A204.1 (cell line): ENCODE data around the gene PBRM1.

Experiments
- FAIRE-seq: peaks from 2 replicates; lab custom pipeline; 2012; peaks lifted over from hg19 to GRCh38; lab: Jason Lieb, UNC

The PBRM1 gene

DNA sequence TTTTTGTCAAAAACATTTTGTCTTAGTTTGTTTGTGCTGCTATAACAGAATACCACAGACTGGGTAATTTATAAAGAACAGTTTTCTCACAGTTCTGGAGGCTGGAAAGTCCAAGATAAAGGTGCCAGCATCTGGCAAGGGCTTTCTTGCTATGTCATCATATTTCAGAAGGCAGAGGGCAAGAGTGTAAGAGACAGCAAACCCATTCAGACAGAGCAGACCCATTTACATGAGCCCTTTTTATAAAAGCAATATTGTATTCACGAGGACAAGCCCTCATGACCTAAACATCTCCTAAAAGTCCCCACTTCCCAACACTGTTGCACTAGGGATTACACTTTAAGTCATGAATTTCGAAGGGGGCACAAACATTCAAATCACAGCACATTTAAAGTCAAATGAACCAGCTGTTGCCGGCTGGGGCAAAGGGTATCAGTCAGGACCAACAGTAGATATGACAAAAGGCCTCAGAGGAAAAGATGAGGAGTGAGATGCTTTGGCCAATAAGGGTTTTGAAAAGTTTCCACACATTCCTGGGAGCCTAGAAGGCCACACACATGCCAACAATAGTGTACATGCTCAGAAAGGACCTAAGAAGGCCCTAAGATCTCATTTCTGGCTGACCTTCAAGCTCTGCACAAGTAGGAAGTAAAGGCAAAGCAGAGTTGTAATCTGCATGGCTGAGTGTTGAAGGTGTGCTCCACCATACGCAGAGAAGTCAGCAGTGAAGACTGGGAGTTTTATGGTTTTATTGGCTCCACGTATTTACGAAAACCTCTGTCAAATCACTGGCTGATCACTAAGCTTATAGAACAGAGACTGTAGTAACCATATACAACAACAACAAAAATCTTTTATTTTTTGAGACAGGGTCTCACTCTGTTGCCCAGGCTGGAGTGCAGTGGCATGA lies 111.4 kb downstream of the PBRM1 start:
- FAIRE-seq, result no peak

- FAIRE-seq, result no peak
Observed at GRCh38 chr3:52572221-52572620, 113.5 kb downstream of the PBRM1 start.

- no peak for FAIRE-seq
Observed at GRCh38 chr3:52570076-52570475, 115.6 kb downstream of the PBRM1 start.

GRCh38 chr3:52568069-52568468 lies 117.6 kb downstream of the PBRM1 start:
- FAIRE-seq, result no peak

- no peak for FAIRE-seq
Observed at GRCh38 chr3:52563984-52564383, 121.7 kb downstream of the PBRM1 start.

GRCh38 chr3:52561028-52561747 lies 124.5 kb downstream of the PBRM1 start:
- FAIRE-seq, result no peak

GRCh38 chr3:52558436-52558835 lies 127.3 kb downstream of the PBRM1 start:
- FAIRE-seq, result no peak

DNA sequence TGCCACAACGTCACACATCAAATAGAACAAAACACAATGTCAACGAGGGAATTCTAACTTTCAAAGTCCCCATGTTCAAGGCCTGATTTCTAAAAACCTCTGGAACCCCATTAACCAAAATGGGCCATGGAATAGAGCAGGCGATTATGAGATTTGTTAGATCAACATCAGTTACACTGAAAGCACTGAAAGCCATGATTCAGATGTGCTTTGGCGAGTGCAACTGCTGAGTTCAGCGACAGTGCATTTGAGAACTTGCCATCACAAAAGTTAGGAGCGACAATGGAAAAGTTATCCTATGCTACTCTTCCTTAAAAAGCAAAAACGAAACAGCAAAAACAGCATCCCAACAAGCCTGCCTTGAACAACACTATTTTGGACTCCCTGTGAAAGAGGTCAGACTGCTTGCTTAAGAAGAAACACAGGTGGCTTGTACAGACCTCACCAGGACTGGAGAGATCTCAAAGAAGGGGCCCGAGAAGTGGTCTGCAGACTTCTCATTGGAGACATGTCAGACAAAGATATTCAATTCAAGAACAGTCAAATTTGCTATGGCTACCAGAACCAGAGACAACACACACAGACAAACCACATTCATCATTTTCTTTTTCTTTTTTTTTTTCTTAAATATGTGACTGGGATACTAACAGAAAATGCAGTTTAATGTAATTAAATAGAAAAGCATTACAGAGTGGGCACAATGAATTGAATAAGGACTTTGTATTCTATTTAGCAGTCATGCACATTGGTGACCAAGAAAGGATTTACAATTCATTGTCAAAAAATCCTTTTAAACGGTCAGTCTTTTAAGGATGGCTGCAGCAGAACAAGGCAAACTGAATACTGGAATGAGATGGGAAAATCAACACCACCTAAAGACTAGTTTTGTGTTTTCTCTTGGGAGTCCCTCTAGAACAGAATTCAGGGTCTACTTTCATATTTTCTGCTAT lies 128.4 kb downstream of the PBRM1 start:
- FAIRE-seq, result no peak

- FAIRE-seq, result no peak
Observed at GRCh38 chr3:52555056-52555455, 130.7 kb downstream of the PBRM1 start.

- FAIRE-seq, result no peak
Observed at GRCh38 chr3:52554026-52554755, 131.5 kb downstream of the PBRM1 start.

DNA sequence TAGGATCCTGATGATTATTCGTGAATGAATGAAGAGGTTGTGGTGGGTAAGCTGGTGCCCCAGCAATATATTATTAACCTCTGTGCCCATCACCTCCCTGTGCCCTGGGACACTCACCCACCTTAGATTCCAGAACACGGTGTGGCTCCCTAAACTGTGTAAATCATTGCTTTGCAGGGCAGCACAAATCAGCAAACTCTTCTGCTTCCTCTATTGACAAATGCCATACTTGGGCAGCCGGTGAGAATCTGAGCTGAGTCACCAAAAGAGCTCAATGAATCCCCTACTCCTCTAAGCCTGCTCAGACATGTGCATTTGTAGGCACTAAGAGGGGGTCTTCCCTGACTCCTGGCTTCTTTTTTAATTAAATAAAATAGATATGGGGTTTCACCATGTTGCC lies 133.6 kb downstream of the PBRM1 start:
- FAIRE-seq, result no peak

- FAIRE-seq, result no peak
Observed at GRCh38 chr3:52551118-52551517, 134.6 kb downstream of the PBRM1 start.

DNA sequence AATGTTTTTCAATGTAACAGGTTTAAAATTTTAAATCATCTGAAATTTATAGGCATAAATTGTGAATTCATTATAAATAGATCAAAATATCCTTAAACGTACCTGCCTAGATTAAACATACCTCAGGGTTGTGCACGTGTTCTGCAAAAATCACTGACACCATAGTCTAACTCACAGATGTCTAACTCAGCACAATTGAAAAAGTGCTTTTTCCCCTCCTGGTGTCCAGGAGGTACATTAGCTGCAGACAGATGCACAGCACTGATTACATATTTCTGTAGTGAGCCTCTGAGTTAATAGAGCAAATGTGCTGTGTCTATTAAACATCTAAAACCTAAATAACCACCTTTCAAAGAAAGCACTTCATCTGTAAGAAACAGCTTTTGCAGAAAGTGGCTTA lies 138.6 kb downstream of the PBRM1 start:
- FAIRE-seq, result no peak

- FAIRE-seq, result no peak
Observed at GRCh38 chr3:52546111-52546901, 139.4 kb downstream of the PBRM1 start.

DNA sequence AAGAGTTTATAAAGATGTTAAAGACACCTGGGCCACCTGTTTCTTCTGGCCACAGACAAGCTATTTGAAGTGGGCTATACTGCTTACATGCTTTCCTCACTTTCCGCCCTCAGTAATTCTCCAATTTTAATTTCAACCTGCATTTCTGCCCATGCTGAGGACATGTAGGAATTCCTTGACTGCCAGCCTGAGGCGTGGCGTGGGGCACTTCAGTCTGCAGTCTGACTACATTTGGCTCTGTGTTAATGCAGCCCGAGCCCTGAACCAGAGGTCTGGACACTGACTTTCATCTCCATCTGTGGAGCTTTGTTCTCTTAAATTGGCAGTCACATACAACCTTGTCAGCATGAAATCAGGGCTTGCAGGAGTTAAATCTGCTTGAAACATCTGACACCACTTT lies 140.8 kb downstream of the PBRM1 start:
- FAIRE-seq, result no peak

GRCh38 chr3:52541050-52541449 lies 144.7 kb downstream of the PBRM1 start:
- FAIRE-seq, result no peak

GRCh38 chr3:52539010-52539653 lies 146.6 kb downstream of the PBRM1 start:
- no peak for FAIRE-seq

- FAIRE-seq, result no peak
Observed at GRCh38 chr3:52537726-52538421, 147.8 kb downstream of the PBRM1 start.

- FAIRE-seq, result no peak
Observed at GRCh38 chr3:52537165-52537620, 148.5 kb downstream of the PBRM1 start.
